Hematopoietic multipotent progenitor cell treated with erythropoietin and hydrocortisone succinate and interleukin-3 and kit ligand, for 4 days (in vitro differentiated cells): ENCODE data around the gene SMIM24.

Experiments
- DNase-seq: peaks from one replicate; pipeline ENCODE4 v3.0.0-alpha.2; 2015

The SMIM24 gene

GRCh38 chr19:3496392-3497273, 16.3 kb upstream of the SMIM24 start:
- DNase-seq, result no peak

- no peak for DNase-seq
These were observed 14.2 kb upstream of the SMIM24 start for GRCh38 chr19:3494559-3494958.

GRCh38 chr19:3494051-3494450, 13.7 kb upstream of the SMIM24 start:
- DNase-seq, result no peak

GRCh38 chr19:3493651-3494050, 13.3 kb upstream of the SMIM24 start:
- no peak for DNase-seq

- no peak for DNase-seq
These were observed 12.6 kb upstream of the SMIM24 start for GRCh38 chr19:3492919-3493318.

GRCh38 chr19:3492131-3492839, 12.0 kb upstream of the SMIM24 start:
- DNase-seq, result no peak

GRCh38 chr19:3491396-3492119, 11.2 kb upstream of the SMIM24 start:
- DNase-seq, result no peak

GRCh38 chr19:3483226-3483628, 2.9 kb upstream of the SMIM24 start, which contains the start of gene SMIM44:
TSS of gene SMIM44 (minus strand) at chr19:3483441. CDS start at chr19:3483403, 38 bp downstream.
- no peak for DNase-seq

GRCh38 chr19:3482507-3483225, 2.3 kb upstream of the SMIM24 start:
- DNase-seq, result no peak

GRCh38 chr19:3481241-3482090, 1.1 kb upstream of the SMIM24 start:
- no peak for DNase-seq

GRCh38 chr19:3479834-3480215, 500 bp downstream of the SMIM24 start:
- DNase-seq, result peak; percentile 75

GRCh38 chr19:3479177-3479833, 1.0 kb downstream of the SMIM24 start:
- peak; percentile 97 for DNase-seq

- DNase-seq, result peak; percentile 88
These were observed 1.7 kb downstream of the SMIM24 start for GRCh38 chr19:3478409-3479176.

GRCh38 chr19:3477951-3478350, 2.4 kb downstream of the SMIM24 start:
- DNase-seq, result peak; percentile 28

- DNase-seq, result no peak
These were observed 2.8 kb downstream of the SMIM24 start for GRCh38 chr19:3477506-3477905.

- DNase-seq, result no peak
These were observed 3.5 kb downstream of the SMIM24 start for GRCh38 chr19:3476830-3477229.

- DNase-seq, result no peak
These were observed 4.9 kb downstream of the SMIM24 start for GRCh38 chr19:3475449-3475848.

GRCh38 chr19:3474614-3475013, 5.7 kb downstream of the SMIM24 start:
- DNase-seq, result no peak

GRCh38 chr19:3474010-3474409, 6.3 kb downstream of the SMIM24 start:
- DNase-seq, result no peak

GRCh38 chr19:3471954-3472655, 8.2 kb downstream of the SMIM24 start:
- DNase-seq, result peak; percentile 48
